Measurements from ENCODE around the gene FBXO10.

The FBXO10 gene

GRCh38 chr9:37466037-37466709, 110.0 kb downstream of the FBXO10 start:
- peak overlapping the region; percentile 96 for H3K27ac ChIP-seq
- H3K79me2 ChIP-seq, result peaks cover 12% of the 10 kb centered on the region
- peak overlapping the region; percentile 88 for H3K4me2 ChIP-seq (ENCODE audit: low read length)

GRCh38 chr9:37465249-37466036, 110.7 kb downstream of the FBXO10 start, which contains the start of gene ZBTB5:
TSS of gene ZBTB5 (minus strand) at chr9:37465450. CDS start at chr9:37442551, 22,899 bp downstream.
- TF ChIP-seq, protein P1, sequence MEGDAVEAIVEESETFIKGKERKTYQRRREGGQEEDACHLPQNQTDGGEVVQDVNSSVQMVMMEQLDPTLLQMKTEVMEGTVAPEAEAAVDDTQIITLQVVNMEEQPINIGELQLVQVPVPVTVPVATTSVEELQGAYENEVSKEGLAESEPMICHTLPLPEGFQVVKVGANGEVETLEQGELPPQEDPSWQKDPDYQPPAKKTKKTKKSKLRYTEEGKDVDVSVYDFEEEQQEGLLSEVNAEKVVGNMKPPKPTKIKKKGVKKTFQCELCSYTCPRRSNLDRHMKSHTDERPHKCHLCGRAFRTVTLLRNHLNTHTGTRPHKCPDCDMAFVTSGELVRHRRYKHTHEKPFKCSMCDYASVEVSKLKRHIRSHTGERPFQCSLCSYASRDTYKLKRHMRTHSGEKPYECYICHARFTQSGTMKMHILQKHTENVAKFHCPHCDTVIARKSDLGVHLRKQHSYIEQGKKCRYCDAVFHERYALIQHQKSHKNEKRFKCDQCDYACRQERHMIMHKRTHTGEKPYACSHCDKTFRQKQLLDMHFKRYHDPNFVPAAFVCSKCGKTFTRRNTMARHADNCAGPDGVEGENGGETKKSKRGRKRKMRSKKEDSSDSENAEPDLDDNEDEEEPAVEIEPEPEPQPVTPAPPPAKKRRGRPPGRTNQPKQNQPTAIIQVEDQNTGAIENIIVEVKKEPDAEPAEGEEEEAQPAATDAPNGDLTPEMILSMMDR (IDR thresholded peaks at IDR 0.05), result no peak
- H3K27me3 ChIP-seq (ENCODE audit: control insufficient read depth, insufficient read depth, low read length), result no peaks in the 10 kb centered on the region
- peaks cover 12% of the 10 kb centered on the region for H3K79me2 ChIP-seq
- no peaks in the 10 kb centered on the region for H3K4me1 ChIP-seq
- no peaks in the 10 kb centered on the region for H3K36me3 ChIP-seq (ENCODE audit: control insufficient read depth, insufficient read depth, low read length)
- H3K27ac ChIP-seq, result peak within 1 kb of the TSS; percentile 96
- H3K4me3 ChIP-seq (ENCODE audit: low read depth, low read length), result peak within 1 kb of the TSS; percentile 95
- H3K4me2 ChIP-seq (ENCODE audit: low read length), result peak within 1 kb of the TSS; percentile 88
- no peaks in the 10 kb centered on the region for H3K9me3 ChIP-seq (ENCODE audit: control insufficient read depth, low read length)
- H3K9ac ChIP-seq, result peak within 1 kb of the TSS; percentile 53
- peak within 1 kb of the TSS; percentile 96 for H2AFZ ChIP-seq

More at GRCh38 chr9:37466037-37466709, 110.0 kb downstream of the FBXO10 start:
- Histone ChIP-seq H3K4me1 (no peaks in the 10 kb centered on the region), H3K9ac (no peak overlapping the region), H3K36me3 (ENCODE audit: control insufficient read depth, insufficient read depth, low read length) (no peaks in the 10 kb centered on the region), H2AFZ (peak overlapping the region; percentile 96), H3K4me3 (ENCODE audit: low read depth, low read length) (peak overlapping the region; percentile 95), H3K9me3 (ENCODE audit: control insufficient read depth, low read length) (no peaks in the 10 kb centered on the region), H3K27me3 (ENCODE audit: control insufficient read depth, insufficient read depth, low read length) (no peaks in the 10 kb centered on the region)
- TF ChIP-seq, protein P1 (IDR thresholded peaks at IDR 0.05), result no peak

DNA sequence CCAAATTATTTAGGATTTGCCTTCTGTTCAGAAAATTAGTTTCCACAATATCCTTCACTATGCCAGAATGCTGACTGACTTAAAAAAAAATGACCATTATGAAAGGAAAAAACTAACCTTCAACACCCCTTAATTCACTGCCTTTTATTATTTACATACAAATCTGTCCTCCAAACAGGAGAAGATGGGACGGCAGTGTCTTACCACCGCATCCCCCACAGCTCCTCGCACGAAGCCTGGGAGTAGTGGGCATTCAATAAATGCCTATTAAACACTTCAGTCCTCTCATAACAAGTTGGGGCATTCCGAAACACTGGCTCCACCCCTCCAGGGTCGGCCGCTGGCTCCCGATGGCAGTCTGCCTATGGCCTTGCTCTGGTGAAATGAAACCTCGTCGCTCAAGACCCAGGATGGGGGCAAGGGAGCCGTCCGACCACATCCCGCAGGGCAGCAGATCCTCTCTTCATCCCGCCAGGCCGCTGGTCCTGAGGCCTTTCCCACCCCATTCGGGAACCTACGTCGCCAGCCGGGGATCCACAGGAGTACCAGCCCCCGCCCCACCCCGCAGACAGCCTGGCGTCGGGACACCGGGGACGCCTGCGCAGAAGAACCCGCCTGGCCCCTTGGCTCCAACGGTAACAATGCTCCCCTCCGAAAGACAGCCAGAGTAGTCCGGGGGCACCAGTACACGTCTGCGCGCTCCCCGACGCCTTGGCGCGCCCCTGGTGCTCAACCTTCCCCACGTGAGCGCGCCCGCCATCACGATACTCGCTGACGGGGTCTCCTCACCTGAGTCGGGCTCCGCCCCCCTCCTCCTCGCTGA, 111.5 kb downstream of the FBXO10 start:
- Histone ChIP-seq H3K4me3 (ENCODE audit: low read depth, low read length) (peak overlapping the region; percentile 95), H3K27me3 (ENCODE audit: control insufficient read depth, insufficient read depth, low read length) (no peaks in the 10 kb centered on the region), H3K79me2 (peaks cover 14% of the 10 kb centered on the region), H3K9me3 (ENCODE audit: control insufficient read depth, low read length) (no peaks in the 10 kb centered on the region), H3K36me3 (ENCODE audit: control insufficient read depth, insufficient read depth, low read length) (no peaks in the 10 kb centered on the region), H3K4me2 (ENCODE audit: low read length) (peak overlapping the region; percentile 86), H3K27ac (peak overlapping the region; percentile 96), H3K9ac (peak overlapping the region; percentile 53), H3K4me1 (no peaks in the 10 kb centered on the region), H2AFZ (peak overlapping the region; percentile 89)
- TF ChIP-seq, protein P1 (IDR thresholded peaks at IDR 0.05), result no peak

DNA sequence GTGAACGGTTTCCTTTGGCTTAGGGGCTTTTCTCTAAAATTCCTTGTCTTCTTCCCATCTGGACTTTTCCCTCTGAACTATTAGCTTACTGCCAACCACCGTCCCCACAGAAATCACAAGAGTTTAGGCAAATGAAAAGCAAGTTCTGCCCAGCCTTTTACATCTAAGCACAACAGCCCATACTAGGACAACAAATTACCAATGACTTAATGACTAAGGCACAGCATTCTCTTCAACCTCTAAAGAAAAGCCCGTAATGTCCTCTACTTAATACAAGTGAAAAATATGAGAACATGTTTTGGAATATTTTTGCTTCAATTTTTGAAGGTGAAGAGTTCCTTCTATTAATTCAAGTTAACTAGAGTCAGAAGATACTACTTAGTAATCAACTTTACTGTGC, 112.2 kb downstream of the FBXO10 start:
- TF ChIP-seq, protein P1 (IDR thresholded peaks at IDR 0.05), result no peak
- peaks cover 14% of the 10 kb centered on the region for H3K79me2 ChIP-seq

More for the DNA sequence above, 112.2 kb downstream of the FBXO10 start:
- no peaks in the 10 kb centered on the region for H3K9me3 ChIP-seq (ENCODE audit: control insufficient read depth, low read length)
- H3K27ac ChIP-seq, result peak overlapping the region; percentile 96
- H3K36me3 ChIP-seq (ENCODE audit: control insufficient read depth, insufficient read depth, low read length), result no peaks in the 10 kb centered on the region
- H3K27me3 ChIP-seq (ENCODE audit: control insufficient read depth, insufficient read depth, low read length), result no peaks in the 10 kb centered on the region
- H3K4me3 ChIP-seq (ENCODE audit: low read depth, low read length), result peak overlapping the region; percentile 95
- H3K4me1 ChIP-seq, result no peaks in the 10 kb centered on the region
- H3K9ac ChIP-seq, result no peak overlapping the region
- no peak overlapping the region for H2AFZ ChIP-seq
- H3K4me2 ChIP-seq (ENCODE audit: low read length), result peak overlapping the region; percentile 86
